ENCODE measurements around the gene OXCT2.

OXCT2 gene

GRCh38 chr1:39729030-39729429 lies 42.1 kb downstream of the OXCT2 start:
- no peak for DNase-seq

- no peak for DNase-seq
These were observed 43.2 kb downstream of the OXCT2 start for GRCh38 chr1:39727932-39728317.

GRCh38 chr1:39727221-39727931 lies 43.8 kb downstream of the OXCT2 start:
- DNase-seq = no peak

- DNase-seq = no peak
These were observed 44.5 kb downstream of the OXCT2 start for GRCh38 chr1:39726600-39726999.

GRCh38 chr1:39722495-39722894 lies 48.7 kb downstream of the OXCT2 start:
- DNase-seq = no peak

- no peak for DNase-seq
These were observed 49.5 kb downstream of the OXCT2 start for GRCh38 chr1:39721664-39722063.

GRCh38 chr1:39720094-39720999 lies 50.8 kb downstream of the OXCT2 start:
- no peak for DNase-seq
